ENCODE measurements around the gene GRAMD2B. TPM values are rescaled to one million over a fixed set of nuclear protein-coding genes. Genes with fewer than 3 reads are reported as not detected.

The GRAMD2B gene
- total and polyA plus RNA-seq, 2 of the 8 experiments (the other 6 are each of a cell fraction or from before 2014, with no cell fraction given): 6.4 to 9.4 TPM

- H3K9ac ChIP-seq (replicated peaks in 1 of 4; ENCODE audit: extremely low read depth in 1 of 4, low read depth in 3 of 4, low read length in 3 of 4): no peak overlapping the region
- no peak for FAIRE-seq
- no peaks in the 10 kb centered on the region for H3K9me3 ChIP-seq (ENCODE audit: insufficient read depth in 2 of 2, low read depth in 1 of 2, low read length in 1 of 2)
- H4K20me1 ChIP-seq (replicated peaks in 1 of 2; ENCODE audit: control insufficient read depth in 1 of 2, insufficient read depth in 2 of 2, low read length in 2 of 2): no peaks in the 10 kb centered on the region
- H2BK15ac ChIP-seq (ENCODE audit: low read length): no peak overlapping the region
- no peak overlapping the region for H3K18ac ChIP-seq (ENCODE audit: extremely low read depth, low read length)
- no peak overlapping the region for H2AK5ac ChIP-seq (ENCODE audit: low read depth, low read length)
- H2AFZ ChIP-seq (ENCODE audit: low read length): no peak overlapping the region
- H3K23me2 ChIP-seq (ENCODE audit: low read depth, low read length): no peaks in the 10 kb centered on the region
- no peak overlapping the region for H2BK20ac ChIP-seq (ENCODE audit: low read length)
- no peak overlapping the region for H3K56ac ChIP-seq (replicated peaks; ENCODE audit: insufficient read length, low read depth, low read length)
- no peak overlapping the region for H4K5ac ChIP-seq (ENCODE audit: insufficient read length, low read depth, low read length)
- H2BK5ac ChIP-seq (ENCODE audit: low read depth, low read length): no peak overlapping the region
- H4K8ac ChIP-seq (ENCODE audit: extremely low read depth, insufficient read depth, low read length): no peak overlapping the region
- no peak for TF ChIP-seq CTCF (IDR thresholded peaks at IDR 0.05; ENCODE audit: control extremely low read depth in 1 of 3, insufficient read depth in 1 of 3, low read depth in 1 of 3, low read length in 3 of 3)
- TF ChIP-seq KDM4A (IDR thresholded peaks at IDR 0.05; ENCODE audit: low read depth, low read length, severe bottlenecking): no peak
- no peak for TF ChIP-seq SIRT6 (IDR thresholded peaks at IDR 0.05; ENCODE audit: low read length)
- TF ChIP-seq MAX (IDR thresholded peaks at IDR 0.05): no peak
- H2BK120ac ChIP-seq (replicated peaks; ENCODE audit: low read depth, low read length): no peak overlapping the region
- H3K23ac ChIP-seq (ENCODE audit: insufficient read length): no peak overlapping the region
- ChIA-PET POLR2A (ENCODE audit: partially characterized antibody) (no interaction called here), CTCF (ENCODE audit: partially characterized antibody) (no interaction called here)
- H3K79me1 ChIP-seq (ENCODE audit: low read depth, low read length): no peaks in the 10 kb centered on the region
- no peak overlapping the region for H3K4ac ChIP-seq (replicated peaks; ENCODE audit: insufficient read length, low read depth, low read length)
- no peak overlapping the region for H3K4me3 ChIP-seq (ENCODE audit: extremely low read depth in 1 of 4, insufficient read depth in 2 of 4, low read depth in 3 of 4, low read length in 4 of 4)
- no peak overlapping the region for H4K91ac ChIP-seq (replicated peaks; ENCODE audit: insufficient read length, low read length)
- no peak overlapping the region for H3K4me2 ChIP-seq (ENCODE audit: insufficient read depth in 1 of 2, low read depth in 2 of 2, low read length in 2 of 2)
- no peaks in the 10 kb centered on the region for H3K27me3 ChIP-seq (replicated peaks in 1 of 4; ENCODE audit: control insufficient read depth in 3 of 4, extremely low read depth in 1 of 4, insufficient read depth in 3 of 4, low read length in 3 of 4)
- H3K27ac ChIP-seq (ENCODE audit: low read depth, low read length): no peak overlapping the region
- no peak for DNase-seq (ENCODE audit: low read depth in 1 of 2, low spot score in 2 of 2)
- no peak overlapping the region for H3K14ac ChIP-seq (ENCODE audit: insufficient read length)
- H2BK12ac ChIP-seq (ENCODE audit: low read depth, low read length): no peak overlapping the region
- no peaks in the 10 kb centered on the region for H3K4me1 ChIP-seq (replicated peaks in 1 of 4; ENCODE audit: control insufficient read depth in 3 of 4, insufficient read depth in 4 of 4, low read length in 3 of 4)
- H3K36me3 ChIP-seq (ENCODE audit: control insufficient read depth in 2 of 4, insufficient read depth in 4 of 4, low read length in 3 of 4): no peaks in the 10 kb centered on the region
- H3K79me2 ChIP-seq (ENCODE audit: control insufficient read depth in 1 of 2, insufficient read depth in 2 of 2, low read length in 2 of 2): no peaks in the 10 kb centered on the region
- WGBS, 2 experiments (ENCODE audit: extremely low coverage in 1 of 2, insufficient coverage in 1 of 2, insufficient read length in 1 of 2, insufficient replicate concordance in 2 of 2, low coverage in 1 of 2, low lambda C conversion rate in 2 of 2, missing lambda C conversion rate in 1 of 2): 90% methylated on average over 2 of the region's 2 CpGs; no CpG with 5 or more reads in 1 of the 2 experiments
Observed at GRCh38 chr5:126410623-126411022, 12.6 kb upstream of the GRAMD2B start.

Measured in H1 (cell line).